ENCODE results near the gene SLC16A3.
"Not testable (repeated sequence)": the region's sequence is repeated elsewhere in the genome, so short reads cannot be mapped to it uniquely, and the experiment has no call there.

GRCh38 chr17:82254746-82255145 is 25.9 kb downstream of the SLC16A3 start:
- not testable (repeated sequence) for TF ChIP-seq CTCF, POLR2A (IDR thresholded peaks at IDR 0.05)
